Measurements from ENCODE around the gene AOAH. TPM values are rescaled to one million over a fixed set of nuclear protein-coding genes. Genes with fewer than 3 reads are reported as not detected.
"Not testable (repeated sequence)": the region's sequence is repeated elsewhere in the genome, so short reads cannot be mapped to it uniquely, and the experiment has no call there.

Gene AOAH
- total and polyA plus RNA-seq, 12 donors: 3.4 to 52.0 (median 13.6) TPM

- no peak for DNase-seq
- Histone ChIP-seq H3K4me1 (replicated peaks in 1 of 2) (no peaks in the 10 kb centered on the region), H3K36me3 (replicated peaks in 1 of 2) (no peaks in the 10 kb centered on the region), H3K27me3 (no peaks in the 10 kb centered on the region), H3K4me3 (no peak overlapping the region), H3K9me3 (replicated peaks in 1 of 3) (no peaks in the 10 kb centered on the region), H3K27ac (no peak overlapping the region)
- WGBS, 4 donors: 45 to 56% (median 51%) methylated on average over 3 of the region's 3 CpGs
- intact Hi-C loops (cut with DNase I): no loop called here
- TF ChIP-seq POLR2A (IDR thresholded peaks at IDR 0.05): no peak
- TF ChIP-seq CTCF (IDR thresholded peaks at IDR 0.05): no peak
These were observed 14.0 kb downstream of the AOAH start for GRCh38 chr7:36710186-36710791.

GRCh38 chr7:36708767-36709166, 15.5 kb downstream of the AOAH start:
- DNase-seq: no peak
- H3K36me3 ChIP-seq (replicated peaks in 1 of 2): no peaks in the 10 kb centered on the region
- 65 to 78% (median 72%) methylated on average over 5 of the region's 5 CpGs for WGBS, 4 donors
- H3K27ac ChIP-seq: no peak overlapping the region
- H3K4me1 ChIP-seq (replicated peaks in 1 of 2): no peaks in the 10 kb centered on the region
- TF ChIP-seq CTCF (IDR thresholded peaks at IDR 0.05) (no peak), POLR2A (IDR thresholded peaks at IDR 0.05) (no peak)
- no peaks in the 10 kb centered on the region for H3K27me3 ChIP-seq
- intact Hi-C loops (cut with DNase I): no loop called here
- H3K9me3 ChIP-seq (replicated peaks in 1 of 3): no peaks in the 10 kb centered on the region
- H3K4me3 ChIP-seq: no peak overlapping the region

GRCh38 chr7:36707898-36708297, 16.4 kb downstream of the AOAH start:
- intact Hi-C loops (cut with DNase I): no loop called here
- no peak for DNase-seq
- H3K9me3 ChIP-seq (replicated peaks in 1 of 3): no peaks in the 10 kb centered on the region
- H3K27me3 ChIP-seq: no peaks in the 10 kb centered on the region
- no peak overlapping the region for H3K27ac ChIP-seq
- TF ChIP-seq POLR2A (IDR thresholded peaks at IDR 0.05) (no peak), CTCF (IDR thresholded peaks at IDR 0.05) (no peak)
- 80 to 84% (median 80%) methylated on average over 4 of the region's 4 CpGs for WGBS, 4 donors
- no peak overlapping the region for H3K4me3 ChIP-seq
- H3K4me1 ChIP-seq (replicated peaks in 1 of 2): no peaks in the 10 kb centered on the region
- no peaks in the 10 kb centered on the region for H3K36me3 ChIP-seq (replicated peaks in 1 of 2)

- 71 to 83% (median 78%) methylated on average over 3 of the region's 3 CpGs for WGBS, 4 donors
- no peak for TF ChIP-seq POLR2A (IDR thresholded peaks at IDR 0.05)
- TF ChIP-seq CTCF (IDR thresholded peaks at IDR 0.05): no peak
These were observed 16.8 kb downstream of the AOAH start for GRCh38 chr7:36707465-36707864.

GRCh38 chr7:36703860-36704259, 20.4 kb downstream of the AOAH start:
- WGBS, 4 donors: 74 to 93% (median 90%) methylated on average over 5 of the region's 5 CpGs
- H3K9me3 ChIP-seq (replicated peaks in 1 of 3): not testable (repeated sequence)

More at GRCh38 chr7:36707465-36707864, 16.8 kb downstream of the AOAH start:
- Histone ChIP-seq H3K4me1 (replicated peaks in 1 of 2) (no peaks in the 10 kb centered on the region), H3K27ac (no peak overlapping the region), H3K36me3 (replicated peaks in 1 of 2) (no peaks in the 10 kb centered on the region), H3K27me3 (no peaks in the 10 kb centered on the region), H3K4me3 (no peak overlapping the region), H3K9me3 (replicated peaks in 1 of 3) (no peaks in the 10 kb centered on the region)
- no peak for DNase-seq
- intact Hi-C loops (cut with DNase I): no loop called here

More at GRCh38 chr7:36703860-36704259, 20.4 kb downstream of the AOAH start:
- H3K27ac ChIP-seq; DNase-seq; H3K36me3 ChIP-seq (replicated peaks in 1 of 2); H3K4me3 ChIP-seq; intact Hi-C loops (cut with DNase I); H3K27me3 ChIP-seq; H3K4me1 ChIP-seq (replicated peaks in 1 of 2): not testable (repeated sequence)

All from adrenal gland (tissue), 12 donors.